CD14-positive monocyte (primary cell): ENCODE data around the gene WNT3. TPM values are rescaled to one million over a fixed set of nuclear protein-coding genes. Genes with fewer than 3 reads are reported as not detected.

ENCODE experiments used
- DNase-seq, 3 donors: peaks; one replicate each; pipeline ENCODE4 v3.0.0-alpha.2; 2011 to 2022
- H2AFZ ChIP-seq: 2 replicates; pipeline ENCODE4 v1.6.0; 2012; ENCODE audit warnings: mild to moderate bottlenecking, low read depth, low read length, inconsistent platforms; ENCODE audit not compliant: insufficient read depth, poor library complexity, severe bottlenecking
- H3K27ac ChIP-seq, 2 donors: 1 replicate in 1 of 2; 2 replicates in 1 of 2; pipeline ENCODE4 v1.5.1; 2012 to 2013; ENCODE audit warnings: low read length in 2 of 2, control low read depth in 1 of 2, inconsistent platforms in 1 of 2, low read depth in 1 of 2, mild to moderate bottlenecking in 1 of 2
- H3K27me3 ChIP-seq, 2 donors: one replicate each; pipeline versions ENCODE4 v1.6.0 to v1.6.1; 2011 to 2013; ENCODE audit warnings: low read length in 2 of 2; ENCODE audit not compliant: control insufficient read depth in 2 of 2, insufficient read depth in 2 of 2
- H3K36me3 ChIP-seq, 2 donors: replicated peaks in 1 of 2; 1 replicate in 1 of 2; 2 replicates in 1 of 2; pipeline versions ENCODE4 v1.5.1 to v1.6.1; 2012 to 2013; ENCODE audit warnings: low read length in 2 of 2, control low read depth in 1 of 2, inconsistent platforms in 1 of 2, mild to moderate bottlenecking in 1 of 2; ENCODE audit not compliant: insufficient read depth in 2 of 2, control insufficient read depth in 1 of 2
- H3K4me1 ChIP-seq, 2 donors: 1 replicate in 1 of 2; 2 replicates in 1 of 2; pipeline versions ENCODE4 v1.5.1 to v1.6.1; 2012 to 2013; ENCODE audit warnings: low read length in 2 of 2, control low read depth in 1 of 2, inconsistent platforms in 1 of 2, mild to moderate bottlenecking in 1 of 2, moderate library complexity in 1 of 2; ENCODE audit not compliant: insufficient read depth in 2 of 2, control insufficient read depth in 1 of 2
- H3K4me2 ChIP-seq: replicated peaks from 2 replicates; pipeline ENCODE3; 2012; ENCODE audit warnings: low read length, moderate library complexity, mild to moderate bottlenecking; ENCODE audit not compliant: poor library complexity, severe bottlenecking; ENCODE audit errors: extremely low read depth
- H3K4me3 ChIP-seq, 3 experiments: fragments of 200-600 bp in 1 of 3; sonication (generic) in 1 of 3; replicated peaks in 1 of 3; 1 replicate in 2 of 3; 2 replicates in 1 of 3; pipeline ENCODE4 v1.5.1; 2011 to 2013; ENCODE audit warnings: low read length in 3 of 3, mild to moderate bottlenecking in 3 of 3, control low read depth in 2 of 3, low read depth in 2 of 3, inconsistent platforms in 1 of 3, moderate library complexity in 1 of 3
- H3K79me2 ChIP-seq: 2 replicates; pipeline ENCODE4 v1.6.0; 2012; ENCODE audit warnings: mild to moderate bottlenecking, control low read depth, inconsistent platforms, low read length, moderate library complexity; ENCODE audit not compliant: insufficient read depth
- H3K9ac ChIP-seq: 2 replicates; pipeline ENCODE4 v1.6.0; 2017; ENCODE audit warnings: low read length, mild to moderate bottlenecking; ENCODE audit not compliant: insufficient read depth, poor library complexity, severe bottlenecking
- H3K9me3 ChIP-seq, 2 donors: replicated peaks in 1 of 2; 1 replicate in 1 of 2; 2 replicates in 1 of 2; pipeline versions ENCODE4 v1.5.1 to v1.6.1; 2012 to 2013; ENCODE audit warnings: low read length in 2 of 2, control low read depth in 1 of 2; ENCODE audit not compliant: control insufficient read depth in 1 of 2, insufficient read depth in 1 of 2
- H4K20me1 ChIP-seq: 2 replicates; pipeline ENCODE4 v1.6.0; 2012; ENCODE audit warnings: mild to moderate bottlenecking, low read length, control low read depth, moderate library complexity; ENCODE audit not compliant: insufficient read depth
- H3K27ac Mint-ChIP-seq, 7 donors: one replicate each; pipeline ENCODE4 v1.8.0; 2020; ENCODE audit warnings: mild to moderate bottlenecking in 7 of 7, mixed read lengths in 7 of 7, moderate library complexity in 6 of 7, inconsistent platforms in 2 of 7
- H3K27me3 Mint-ChIP-seq, 3 donors: one replicate each; pipeline ENCODE4 v1.8.0; 2021 to 2022; ENCODE audit warnings: low read depth in 3 of 3, mild to moderate bottlenecking in 3 of 3, mixed read lengths in 3 of 3, moderate library complexity in 3 of 3, inconsistent platforms in 1 of 3
- H3K36me3 Mint-ChIP-seq, 2 donors: one replicate each; pipeline ENCODE4 v1.8.0; 2020; ENCODE audit warnings: mixed read lengths in 2 of 2, inconsistent platforms in 1 of 2, mild to moderate bottlenecking in 1 of 2
- H3K4me1 Mint-ChIP-seq: one replicate; pipeline ENCODE4 v1.8.0; 2020; ENCODE audit warnings: mild to moderate bottlenecking, mixed read lengths
- H3K4me3 Mint-ChIP-seq, 2 donors: one replicate each; pipeline ENCODE4 v1.8.0; 2020; ENCODE audit warnings: mild to moderate bottlenecking in 2 of 2, mixed read lengths in 2 of 2, moderate library complexity in 1 of 2
- H3K9me3 Mint-ChIP-seq, 7 donors: one replicate each; pipeline ENCODE4 v1.8.0; 2020 to 2022; ENCODE audit warnings: mixed read lengths in 7 of 7, mild to moderate bottlenecking in 6 of 7, moderate library complexity in 6 of 7, inconsistent platforms in 2 of 7
- WGBS: methylation state at CpG from one replicate; pipeline ENCODE4 v1.1.5; 2013; ENCODE audit warnings: missing lambda C conversion rate; ENCODE audit not compliant: insufficient coverage; 5-methylcytosine and 5-hydroxymethylcytosine counted together
- intact Hi-C, 2 donors: fragments of 100-400 bp; cut with micrococcal nuclease; formaldehyde crosslinking; loops; one replicate each; pipeline versions ENCODE4 v1.15.0 to v1.15.1; 2023
- polyA plus RNA-seq, 3 donors: library from polyadenylated mRNA; depleted of rRNA in 1 of 3; unstranded in 2 of 3; stranded (reverse) in 1 of 3; fragments of 300-500 nt in 2 of 3; fragments of >200 nt in 1 of 3; fragmentation: Illumina TruSeq in 2 of 3; gene quantifications; 1 replicate in 2 of 3; 2 replicates in 1 of 3; pipeline ENCODE4 v1.2.3, GENCODE V29; 2012 to 2021
- TF ChIP-seq, protein P1 (sequence below): fragments of 200-600 bp; IDR thresholded peaks from one replicate; pipeline ENCODE4 v1.8.0; 2022; ENCODE audit warnings: antibody characterized with exemption, mild to moderate bottlenecking

The WNT3 gene
- polyA plus RNA-seq, 3 donors, result 0.01 TPM; not detected in 2

DNA sequence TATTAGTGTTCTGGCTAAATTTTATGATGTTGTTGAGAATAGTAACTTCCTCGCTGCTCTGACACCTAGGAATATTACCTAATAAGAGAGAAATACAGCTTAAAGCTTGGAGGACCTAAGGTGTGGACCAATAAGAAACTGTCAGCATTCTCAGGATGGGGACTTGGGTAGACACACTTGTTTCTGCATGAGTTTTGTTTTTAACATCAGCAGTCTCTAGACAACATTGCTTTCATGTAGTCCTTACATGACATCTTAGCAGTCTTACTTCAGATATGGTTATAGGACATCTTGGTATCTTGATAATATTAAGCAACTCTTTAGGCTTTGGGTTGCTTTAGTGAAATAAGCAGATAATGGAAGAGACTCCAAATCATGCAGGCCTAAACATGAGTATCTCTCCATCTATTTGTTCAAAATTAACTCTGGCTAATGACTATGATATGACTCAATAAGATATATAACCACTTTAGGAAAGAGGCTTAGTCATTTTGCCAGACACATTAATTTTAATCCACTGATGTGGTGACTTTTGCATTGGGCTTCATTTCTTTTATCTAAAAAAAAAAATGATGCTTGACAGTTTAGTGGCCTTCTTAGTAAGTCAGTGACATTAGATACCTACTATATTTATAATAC lies 84.5 kb downstream of the WNT3 start:
- Mint-ChIP-seq H3K9me3 (no peaks in the 10 kb centered on the region), H3K27me3 (no peaks in the 10 kb centered on the region), H3K4me3 (no peak overlapping the region), H3K27ac (no peak overlapping the region), H3K4me1 (peaks cover 2% of the 10 kb centered on the region), H3K36me3 (peaks cover 50 to 64% of the 10 kb centered on the region in 2 donors)
- Histone ChIP-seq H3K27ac (no peak overlapping the region), H2AFZ (no peak overlapping the region), H3K27me3 (no peaks in the 10 kb centered on the region), H3K9ac (no peak overlapping the region), H3K36me3 (peaks cover 49 to 70% of the 10 kb centered on the region in 2 donors), H3K79me2 (no peaks in the 10 kb centered on the region), H3K4me2 (no peak overlapping the region), H4K20me1 (no peaks in the 10 kb centered on the region), H3K4me3 (no peak overlapping the region), H3K4me1 (no peaks in the 10 kb centered on the region), H3K9me3 (no peaks in the 10 kb centered on the region)
- no CpG with 5 or more reads among the region's 1 CpG for whole genome bisulfite sequencing
- TF ChIP-seq, protein P1, sequence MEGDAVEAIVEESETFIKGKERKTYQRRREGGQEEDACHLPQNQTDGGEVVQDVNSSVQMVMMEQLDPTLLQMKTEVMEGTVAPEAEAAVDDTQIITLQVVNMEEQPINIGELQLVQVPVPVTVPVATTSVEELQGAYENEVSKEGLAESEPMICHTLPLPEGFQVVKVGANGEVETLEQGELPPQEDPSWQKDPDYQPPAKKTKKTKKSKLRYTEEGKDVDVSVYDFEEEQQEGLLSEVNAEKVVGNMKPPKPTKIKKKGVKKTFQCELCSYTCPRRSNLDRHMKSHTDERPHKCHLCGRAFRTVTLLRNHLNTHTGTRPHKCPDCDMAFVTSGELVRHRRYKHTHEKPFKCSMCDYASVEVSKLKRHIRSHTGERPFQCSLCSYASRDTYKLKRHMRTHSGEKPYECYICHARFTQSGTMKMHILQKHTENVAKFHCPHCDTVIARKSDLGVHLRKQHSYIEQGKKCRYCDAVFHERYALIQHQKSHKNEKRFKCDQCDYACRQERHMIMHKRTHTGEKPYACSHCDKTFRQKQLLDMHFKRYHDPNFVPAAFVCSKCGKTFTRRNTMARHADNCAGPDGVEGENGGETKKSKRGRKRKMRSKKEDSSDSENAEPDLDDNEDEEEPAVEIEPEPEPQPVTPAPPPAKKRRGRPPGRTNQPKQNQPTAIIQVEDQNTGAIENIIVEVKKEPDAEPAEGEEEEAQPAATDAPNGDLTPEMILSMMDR, result no peak
- intact Hi-C loops, result no loop called here
- no peak for DNase-seq

DNA sequence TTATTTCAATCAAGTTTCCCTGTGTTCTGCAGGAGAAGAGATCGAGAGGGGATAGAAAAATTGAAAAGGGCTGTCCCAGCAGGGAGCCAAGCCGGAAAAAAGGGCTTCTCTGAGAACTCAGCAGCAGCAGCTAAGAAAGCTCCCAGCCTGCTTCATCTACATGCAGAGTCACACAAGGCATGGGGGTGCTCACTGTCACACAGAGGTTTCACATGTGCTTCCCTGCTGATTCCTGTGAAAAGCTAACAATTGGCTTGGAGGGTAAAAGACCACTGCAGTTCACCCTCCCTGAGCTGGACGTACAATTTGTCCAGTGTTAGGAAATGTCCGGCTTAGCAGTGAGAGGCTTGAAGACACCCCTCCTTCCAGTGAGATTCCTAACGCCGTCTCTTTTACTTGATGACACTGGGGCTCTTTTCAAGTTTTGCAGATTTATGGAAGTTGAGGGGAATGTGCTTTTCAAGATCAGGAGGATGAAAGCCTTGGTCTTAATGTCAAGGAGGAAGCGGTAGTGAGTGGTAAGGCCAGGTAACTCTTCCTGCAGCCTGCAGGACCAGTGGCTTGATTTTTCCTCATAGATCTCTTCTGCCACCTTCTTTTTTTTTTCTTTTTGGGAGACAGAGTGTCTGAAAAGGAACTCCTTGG lies 85.6 kb downstream of the WNT3 start:
- H3K36me3 Mint-ChIP-seq, result peaks cover 51 to 64% of the 10 kb centered on the region in 2 donors
- Histone ChIP-seq H2AFZ (no peak overlapping the region), H3K27ac (no peak overlapping the region), H4K20me1 (no peaks in the 10 kb centered on the region), H3K9ac (no peak overlapping the region), H3K36me3 (peaks cover 57 to 72% of the 10 kb centered on the region in 2 donors), H3K27me3 (no peaks in the 10 kb centered on the region), H3K4me2 (no peak overlapping the region), H3K4me1 (no peaks in the 10 kb centered on the region), H3K79me2 (no peaks in the 10 kb centered on the region), H3K4me3 (no peak overlapping the region), H3K9me3 (no peaks in the 10 kb centered on the region)
- no peak overlapping the region for H3K4me3 Mint-ChIP-seq
- H3K4me1 Mint-ChIP-seq, result peaks cover 2% of the 10 kb centered on the region
- DNase-seq, result no peak
- H3K9me3 Mint-ChIP-seq, result no peaks in the 10 kb centered on the region
- 100% methylated on average over 1 of the region's 7 CpGs for WGBS
- intact Hi-C loops, result no loop called here
- peaks cover 0 to under 1% (median 0%) of the 10 kb centered on the region in 3 donors for H3K27me3 Mint-ChIP-seq
- TF ChIP-seq, protein P1, result no peak
- H3K27ac Mint-ChIP-seq, result no peak overlapping the region
